Immature natural killer cell (primary cell): ENCODE measurements around the gene EED. TPM values are rescaled to one million over a fixed set of nuclear protein-coding genes. Genes with fewer than 3 reads are reported as not detected.
A peak's percentile ranks its signal among the peaks of the same experiment; 100 is the strongest.
"Not testable (repeated sequence)": the region's sequence is repeated elsewhere in the genome, so short reads cannot be mapped to it uniquely, and the experiment has no call there.

Experiments
- DNase-seq, 3 donors: peaks; one replicate each; pipeline ENCODE4 v3.0.0; 2022; ENCODE audit warnings: mixed read lengths in 1 of 3
- H3K27ac Mint-ChIP-seq, 6 donors: one replicate each; pipeline ENCODE4 v1.8.0; 2020; ENCODE audit warnings: mixed read lengths in 6 of 6, mild to moderate bottlenecking in 5 of 6, inconsistent platforms in 4 of 6, moderate library complexity in 3 of 6
- H3K27me3 Mint-ChIP-seq, 3 donors: one replicate each; pipeline ENCODE4 v1.8.0; 2020 to 2021; ENCODE audit warnings: low read depth in 3 of 3, mild to moderate bottlenecking in 3 of 3, mixed read lengths in 3 of 3, moderate library complexity in 3 of 3, inconsistent platforms in 1 of 3
- H3K36me3 Mint-ChIP-seq, 3 donors: one replicate each; pipeline ENCODE4 v1.8.0; 2020; ENCODE audit warnings: mixed read lengths in 3 of 3, inconsistent platforms in 2 of 3, mild to moderate bottlenecking in 2 of 3
- H3K4me1 Mint-ChIP-seq, 2 donors: one replicate each; pipeline ENCODE4 v1.8.0; 2020; ENCODE audit warnings: inconsistent platforms in 2 of 2, mild to moderate bottlenecking in 2 of 2, mixed read lengths in 2 of 2, moderate library complexity in 1 of 2
- H3K4me3 Mint-ChIP-seq, 5 donors: one replicate each; pipeline ENCODE4 v1.8.0; 2020; ENCODE audit warnings: mild to moderate bottlenecking in 5 of 5, mixed read lengths in 5 of 5, inconsistent platforms in 3 of 5, moderate library complexity in 3 of 5
- H3K9me3 Mint-ChIP-seq, 6 donors: one replicate each; pipeline ENCODE4 v1.8.0; 2020; ENCODE audit warnings: mild to moderate bottlenecking in 6 of 6, mixed read lengths in 6 of 6, inconsistent platforms in 4 of 6, moderate library complexity in 3 of 6
- polyA plus RNA-seq, 3 donors: library from polyadenylated mRNA; unstranded; fragments of 300-500 nt; fragmentation: Illumina TruSeq; gene quantifications; one replicate each; pipeline ENCODE4 v1.2.3, GENCODE V29; 2021

The EED gene
- polyA plus RNA-seq, 3 donors from 2014 or later = 1.6 to 15.6 (median 8.3) TPM

- H3K27me3 Mint-ChIP-seq = peaks cover 0 to 2% (median 2%) of the 10 kb centered on the region in 3 donors
- H3K4me1 Mint-ChIP-seq = peaks cover 0 to 1% of the 10 kb centered on the region in 2 donors
- no peak for DNase-seq
- no peaks in the 10 kb centered on the region for H3K9me3 Mint-ChIP-seq
- no peak overlapping the region for H3K4me3 Mint-ChIP-seq
- no peak overlapping the region for H3K27ac Mint-ChIP-seq
- no peaks in the 10 kb centered on the region for H3K36me3 Mint-ChIP-seq
These were observed 36.0 kb upstream of the EED start for GRCh38 chr11:86208572-86208971.

GRCh38 chr11:86209806-86210657 is 34.5 kb upstream of the EED start:
- no peaks in the 10 kb centered on the region for H3K9me3 Mint-ChIP-seq
- no peak overlapping the region for H3K4me3 Mint-ChIP-seq
- H3K27me3 Mint-ChIP-seq = peaks cover 0 to 2% (median 2%) of the 10 kb centered on the region in 3 donors
- H3K36me3 Mint-ChIP-seq = no peaks in the 10 kb centered on the region
- H3K27ac Mint-ChIP-seq = no peak overlapping the region
- H3K4me1 Mint-ChIP-seq = no peaks in the 10 kb centered on the region
- no peak for DNase-seq

DNA sequence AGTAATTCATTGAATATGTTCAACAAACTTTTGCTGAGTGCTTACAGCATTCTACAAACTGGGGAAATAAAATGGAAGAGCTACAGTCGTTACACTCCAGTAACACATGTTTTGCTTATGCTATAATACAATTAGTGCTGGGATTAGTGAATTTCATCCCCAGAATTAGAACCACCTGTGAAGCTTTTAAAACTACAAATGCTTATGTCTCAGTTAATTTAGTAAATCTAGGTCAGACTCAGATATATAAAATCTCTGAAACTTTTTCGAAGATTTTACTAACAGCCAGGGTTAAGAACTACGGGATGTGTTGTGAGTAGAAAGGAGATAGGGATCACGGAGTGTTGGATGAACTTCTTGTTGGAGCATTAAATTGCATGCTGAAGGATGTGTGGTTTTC is 33.7 kb upstream of the EED start:
- H3K4me1 Mint-ChIP-seq = no peaks in the 10 kb centered on the region
- H3K36me3 Mint-ChIP-seq = no peaks in the 10 kb centered on the region
- peaks cover 0 to 2% (median 2%) of the 10 kb centered on the region in 3 donors for H3K27me3 Mint-ChIP-seq
- no peak for DNase-seq
- no peaks in the 10 kb centered on the region for H3K9me3 Mint-ChIP-seq
- H3K4me3 Mint-ChIP-seq = no peak overlapping the region
- no peak overlapping the region for H3K27ac Mint-ChIP-seq

- Mint-ChIP-seq H3K36me3 (no peaks in the 10 kb centered on the region), H3K4me1 (no peaks in the 10 kb centered on the region), H3K27ac (no peak overlapping the region), H3K27me3 (peaks cover 0 to 2% (median 2%) of the 10 kb centered on the region in 3 donors), H3K4me3 (no peak overlapping the region), H3K9me3 (no peaks in the 10 kb centered on the region)
- no peak for DNase-seq
These were observed 32.9 kb upstream of the EED start for GRCh38 chr11:86211619-86212018.

DNA sequence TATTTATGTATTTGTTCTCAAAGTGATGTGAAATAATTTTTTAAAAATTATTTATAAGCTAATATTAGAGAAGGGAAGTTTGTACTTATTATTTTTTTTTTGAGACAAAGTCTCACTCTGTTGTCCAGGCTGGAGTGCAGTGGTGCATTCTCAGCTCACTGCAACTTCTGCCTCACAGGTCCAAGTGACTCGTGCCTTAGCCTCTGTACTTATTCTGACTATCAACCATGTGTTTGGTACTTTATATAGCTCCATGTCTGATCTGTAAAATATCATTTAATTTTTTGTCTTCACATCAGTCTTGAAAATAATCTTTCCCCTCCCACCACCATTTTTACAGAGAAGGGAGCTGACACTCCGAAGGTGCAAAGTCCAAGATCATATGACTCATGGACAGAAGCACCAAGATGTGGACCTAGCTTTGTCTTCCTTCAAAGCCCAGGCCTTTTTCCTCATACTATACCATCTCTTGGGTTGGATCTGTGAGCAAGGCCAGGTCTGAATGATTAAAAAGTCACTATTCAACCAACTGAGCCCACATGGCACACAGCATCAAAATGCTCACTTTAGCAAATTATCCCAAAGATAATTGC is 32.4 kb upstream of the EED start:
- Mint-ChIP-seq H3K36me3 (no peaks in the 10 kb centered on the region), H3K9me3 (no peaks in the 10 kb centered on the region), H3K4me1 (no peaks in the 10 kb centered on the region), H3K4me3 (no peak overlapping the region), H3K27ac (no peak overlapping the region), H3K27me3 (peaks cover 0 to 2% (median 2%) of the 10 kb centered on the region in 3 donors)
- no peak for DNase-seq

GRCh38 chr11:86214710-86215109 is 29.8 kb upstream of the EED start:
- Mint-ChIP-seq H3K27ac (no peak overlapping the region), H3K36me3 (no peaks in the 10 kb centered on the region), H3K4me3 (no peak overlapping the region), H3K27me3 (peaks cover 0 to 5% (median 2%) of the 10 kb centered on the region in 3 donors), H3K9me3 (no peaks in the 10 kb centered on the region), H3K4me1 (peaks cover 7 to 10% of the 10 kb centered on the region in 2 donors)
- no peak for DNase-seq

DNA sequence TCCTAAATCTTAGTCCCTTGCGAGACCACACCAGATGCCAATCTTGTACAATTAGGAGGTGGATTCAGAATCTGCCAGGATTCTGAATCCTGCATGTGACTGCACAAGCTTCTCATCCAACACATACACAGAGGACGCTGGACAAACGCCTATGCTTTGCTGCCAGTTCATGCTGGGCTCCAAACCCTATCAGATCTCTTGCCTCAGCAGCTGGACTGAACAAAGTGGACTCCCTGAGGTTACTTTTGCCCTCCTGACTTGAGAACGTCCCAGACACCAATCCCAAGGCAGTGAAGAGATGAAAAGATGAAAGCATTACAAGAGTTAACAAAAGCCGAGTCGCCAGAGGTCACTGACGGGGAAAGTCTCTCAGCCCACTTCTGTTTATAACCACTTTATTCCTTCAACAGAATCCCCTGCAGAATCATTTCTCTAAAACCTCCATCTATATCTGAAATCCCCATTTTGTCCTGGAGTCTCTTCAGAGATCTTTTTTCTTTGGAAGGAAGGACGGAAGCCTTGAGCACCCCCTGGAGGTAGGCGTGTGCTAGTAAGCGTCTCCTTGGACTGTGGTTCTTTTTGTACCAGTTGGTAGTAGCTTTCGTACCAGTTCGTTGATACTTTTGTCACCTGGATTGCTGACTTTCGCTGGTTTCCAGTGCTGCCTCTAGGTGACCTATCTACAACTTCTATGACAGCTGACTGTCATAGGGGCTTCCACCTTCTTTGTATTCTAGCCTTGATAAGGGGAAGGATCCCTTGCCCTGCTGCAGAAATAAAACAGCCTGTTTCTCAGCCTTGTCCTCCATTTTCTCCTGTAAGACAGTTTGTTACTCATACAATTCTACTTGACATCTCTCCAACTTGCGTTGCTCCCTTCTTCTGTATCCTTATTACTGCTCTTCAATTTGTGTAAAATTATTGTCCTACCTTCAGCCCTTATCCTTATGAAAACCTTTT is 26.1 kb upstream of the EED start:
- H3K36me3 Mint-ChIP-seq = no peaks in the 10 kb centered on the region
- H3K27me3 Mint-ChIP-seq = peaks cover 1 to 7% (median 3%) of the 10 kb centered on the region in 3 donors
- DNase-seq = peak; percentile 52 to 60 (median 55)
- H3K27ac Mint-ChIP-seq = no peak overlapping the region
- H3K4me1 Mint-ChIP-seq = peaks cover 7 to 10% of the 10 kb centered on the region in 2 donors
- H3K9me3 Mint-ChIP-seq = no peaks in the 10 kb centered on the region
- H3K4me3 Mint-ChIP-seq = peak overlapping the region; percentile 4 to 81 (median 56)

DNA sequence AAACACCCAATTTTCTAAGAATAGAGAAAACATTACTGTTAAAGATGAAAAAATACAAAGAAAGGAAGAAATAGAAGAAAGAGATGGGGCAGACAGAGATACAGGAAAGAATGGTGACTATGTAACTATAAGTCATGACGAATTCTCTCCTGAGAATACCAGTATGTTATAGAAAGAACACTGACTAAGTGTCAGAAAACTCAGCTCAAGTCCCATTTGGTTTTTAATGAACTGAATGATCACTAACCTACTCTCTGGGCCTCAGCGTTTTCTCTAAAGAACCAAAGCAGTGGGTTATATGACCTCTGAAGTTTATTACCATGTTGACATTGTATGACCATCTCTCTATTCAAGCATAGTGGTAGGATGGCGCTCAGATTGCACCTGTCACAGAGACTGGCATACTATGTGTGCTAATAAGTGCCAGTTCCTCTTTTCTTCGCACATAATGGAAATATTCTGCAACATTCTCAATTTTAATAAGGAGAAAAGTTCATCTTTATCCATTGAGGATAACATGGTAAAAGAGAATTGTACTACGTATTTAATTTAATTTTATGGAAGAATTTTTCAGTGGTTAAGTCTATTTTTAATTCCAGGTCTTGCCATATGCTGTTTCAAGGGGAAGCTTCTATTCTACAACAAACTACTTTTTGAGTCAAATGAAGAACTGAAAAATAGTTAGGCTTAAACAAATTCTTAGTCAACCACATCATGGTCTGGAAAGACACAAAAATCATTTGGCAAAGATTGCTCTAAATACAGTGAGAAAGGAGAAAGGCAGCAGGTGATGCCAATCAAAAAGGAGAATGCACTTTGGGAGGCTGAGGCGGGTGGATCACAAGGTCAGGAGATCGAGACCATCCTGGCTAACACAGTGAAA is 25.0 kb upstream of the EED start:
- H3K27ac Mint-ChIP-seq = no peak overlapping the region
- peaks cover 7 to 10% of the 10 kb centered on the region in 2 donors for H3K4me1 Mint-ChIP-seq
- H3K4me3 Mint-ChIP-seq = no peak overlapping the region
- H3K36me3 Mint-ChIP-seq = no peaks in the 10 kb centered on the region
- DNase-seq = no peak
- H3K27me3 Mint-ChIP-seq = peaks cover 1 to 12% (median 3%) of the 10 kb centered on the region in 3 donors
- peaks cover 0 to 1% (median 0%) of the 10 kb centered on the region in 6 donors for H3K9me3 Mint-ChIP-seq

DNA sequence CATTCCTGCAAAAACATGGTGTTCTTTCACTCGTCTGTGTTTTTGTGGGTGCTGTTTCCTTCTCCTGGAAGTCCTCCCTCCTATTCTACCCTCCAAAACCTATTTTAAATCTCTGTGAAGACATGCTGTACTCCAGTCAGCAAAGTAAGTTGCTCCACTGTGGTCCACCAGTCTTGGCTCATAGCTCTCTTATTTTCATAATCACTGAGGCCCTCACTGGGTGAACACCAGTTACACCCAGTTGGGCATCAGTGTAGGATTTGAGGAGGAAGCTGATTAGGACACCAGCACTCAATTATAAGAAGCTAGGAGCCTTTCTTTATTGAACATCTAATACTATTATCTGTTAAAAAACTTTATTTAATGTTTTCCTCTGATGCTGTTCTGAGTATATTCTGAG is 23.9 kb upstream of the EED start:
- Mint-ChIP-seq H3K9me3 (peaks cover 0 to 1% (median 0%) of the 10 kb centered on the region in 6 donors), H3K4me3 (no peak overlapping the region), H3K36me3 (no peaks in the 10 kb centered on the region), H3K4me1 (peaks cover 7 to 10% of the 10 kb centered on the region in 2 donors), H3K27ac (no peak overlapping the region), H3K27me3 (peaks cover 1 to 15% (median 3%) of the 10 kb centered on the region in 3 donors)
- DNase-seq = no peak

DNA sequence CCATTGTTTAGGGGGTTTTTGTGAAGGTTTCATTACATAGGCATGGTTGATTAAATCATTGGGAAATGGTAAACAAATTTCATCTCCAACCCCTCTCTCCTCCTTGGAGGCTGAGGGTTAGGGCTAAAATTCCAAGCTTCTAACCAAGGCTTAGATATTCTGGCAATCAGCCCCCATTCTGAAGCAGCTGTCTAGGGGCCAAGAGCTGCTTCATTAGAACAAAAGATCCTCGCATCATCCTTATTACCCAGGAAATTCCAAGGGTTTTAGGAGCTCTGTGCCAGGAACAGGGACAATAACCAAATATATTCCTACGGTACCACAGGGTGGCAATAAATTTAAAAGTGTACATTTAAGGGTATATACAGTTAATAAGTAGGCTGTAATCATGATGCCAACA is 22.5 kb upstream of the EED start:
- no peak for DNase-seq
- no peak overlapping the region for H3K27ac Mint-ChIP-seq
- H3K4me3 Mint-ChIP-seq = no peak overlapping the region
- H3K4me1 Mint-ChIP-seq = peaks cover 7 to 10% of the 10 kb centered on the region in 2 donors
- peaks cover 1 to 15% (median 3%) of the 10 kb centered on the region in 3 donors for H3K27me3 Mint-ChIP-seq
- peaks cover 0 to 1% (median 0%) of the 10 kb centered on the region in 6 donors for H3K9me3 Mint-ChIP-seq
- no peaks in the 10 kb centered on the region for H3K36me3 Mint-ChIP-seq

DNA sequence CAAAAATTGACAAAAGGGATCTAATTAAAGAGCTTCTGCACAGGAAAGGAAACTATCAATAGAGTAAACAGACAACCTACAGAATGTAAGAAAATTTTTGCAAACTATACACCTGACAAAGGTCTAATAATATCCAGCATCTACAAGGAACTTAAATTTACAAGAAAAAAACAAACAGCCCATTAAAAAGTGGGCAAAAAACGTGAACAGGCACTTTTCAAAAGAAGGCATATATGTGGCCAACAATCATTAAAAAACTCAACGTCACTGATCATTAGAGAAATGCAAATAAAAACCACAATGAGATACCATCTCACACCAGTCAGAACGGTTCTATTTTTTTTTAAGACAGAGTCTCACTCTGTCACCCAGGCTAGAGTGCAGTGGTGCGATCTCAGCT is 20.0 kb upstream of the EED start:
- H3K36me3 Mint-ChIP-seq, H3K27ac Mint-ChIP-seq, H3K4me1 Mint-ChIP-seq, DNase-seq, H3K4me3 Mint-ChIP-seq, H3K9me3 Mint-ChIP-seq: not testable (repeated sequence)
- peaks cover 1 to 13% (median 2%) of the 10 kb centered on the region in 3 donors for H3K27me3 Mint-ChIP-seq

DNA sequence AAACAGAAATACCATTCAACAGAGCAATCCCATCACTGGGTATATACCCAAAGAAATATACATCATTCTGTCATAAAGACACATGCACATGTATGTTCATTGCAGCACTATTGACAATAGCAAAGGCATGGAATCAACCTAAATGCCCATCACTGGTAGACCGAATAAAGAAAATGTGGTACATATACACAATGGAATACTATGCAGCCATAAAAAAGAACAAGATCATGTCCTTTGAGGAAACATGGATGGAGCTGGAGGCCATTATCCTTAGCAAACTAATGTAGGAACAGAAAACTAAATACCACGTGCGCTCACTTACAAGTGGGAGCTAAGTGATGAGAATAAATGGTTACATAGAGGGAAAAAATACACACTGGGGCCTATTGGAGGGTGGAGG is 19.2 kb upstream of the EED start:
- not testable (repeated sequence) for H3K9me3 Mint-ChIP-seq, H3K27ac Mint-ChIP-seq, H3K4me1 Mint-ChIP-seq, DNase-seq, H3K4me3 Mint-ChIP-seq, H3K36me3 Mint-ChIP-seq
- peaks cover 0 to 14% (median 2%) of the 10 kb centered on the region in 3 donors for H3K27me3 Mint-ChIP-seq
